Epithelial cell of proximal tubule (primary cell): ENCODE data around the gene GRID1. TPM values are rescaled to one million over a fixed set of nuclear protein-coding genes. Genes with fewer than 3 reads are reported as not detected.

ENCODE experiments used
- DNase-seq: peaks from one replicate; pipeline ENCODE4 v3.0.0-alpha.2; 2011; ENCODE audit warnings: low read depth
- H3K4me3 ChIP-seq: 2 replicates; pipeline ENCODE4 v1.5.1; 2011; ENCODE audit warnings: low read depth, mild to moderate bottlenecking, low read length
- total RNA-seq: library from RNA; depleted of rRNA; stranded (reverse); fragments of >200 nt; gene quantifications from 2 replicates; pipeline ENCODE4 v1.2.3, GENCODE V29; 2015
- TF ChIP-seq, protein P1 (sequence below): conservative IDR thresholded peaks from 2 replicates; pipeline ENCODE4 v1.5.1; 2012; ENCODE audit warnings: low read depth, mild to moderate bottlenecking, low read length

Gene GRID1
- total RNA-seq, 1 donor from 2014 or later, result 0.52 TPM

GRCh38 chr10:85599081-85599480 is 767.5 kb downstream of the GRID1 start:
- H3K4me3 ChIP-seq, result no peak overlapping the region
- TF ChIP-seq, protein P1, sequence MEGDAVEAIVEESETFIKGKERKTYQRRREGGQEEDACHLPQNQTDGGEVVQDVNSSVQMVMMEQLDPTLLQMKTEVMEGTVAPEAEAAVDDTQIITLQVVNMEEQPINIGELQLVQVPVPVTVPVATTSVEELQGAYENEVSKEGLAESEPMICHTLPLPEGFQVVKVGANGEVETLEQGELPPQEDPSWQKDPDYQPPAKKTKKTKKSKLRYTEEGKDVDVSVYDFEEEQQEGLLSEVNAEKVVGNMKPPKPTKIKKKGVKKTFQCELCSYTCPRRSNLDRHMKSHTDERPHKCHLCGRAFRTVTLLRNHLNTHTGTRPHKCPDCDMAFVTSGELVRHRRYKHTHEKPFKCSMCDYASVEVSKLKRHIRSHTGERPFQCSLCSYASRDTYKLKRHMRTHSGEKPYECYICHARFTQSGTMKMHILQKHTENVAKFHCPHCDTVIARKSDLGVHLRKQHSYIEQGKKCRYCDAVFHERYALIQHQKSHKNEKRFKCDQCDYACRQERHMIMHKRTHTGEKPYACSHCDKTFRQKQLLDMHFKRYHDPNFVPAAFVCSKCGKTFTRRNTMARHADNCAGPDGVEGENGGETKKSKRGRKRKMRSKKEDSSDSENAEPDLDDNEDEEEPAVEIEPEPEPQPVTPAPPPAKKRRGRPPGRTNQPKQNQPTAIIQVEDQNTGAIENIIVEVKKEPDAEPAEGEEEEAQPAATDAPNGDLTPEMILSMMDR, result no peak
- no peak for DNase-seq

GRCh38 chr10:85598646-85599045 is 767.9 kb downstream of the GRID1 start:
- DNase-seq, result no peak
- H3K4me3 ChIP-seq, result no peak overlapping the region
- TF ChIP-seq, protein P1, result no peak

GRCh38 chr10:85597006-85597405 is 769.6 kb downstream of the GRID1 start:
- TF ChIP-seq, protein P1, result no peak
- no peak for DNase-seq
- H3K4me3 ChIP-seq, result no peak overlapping the region

DNA sequence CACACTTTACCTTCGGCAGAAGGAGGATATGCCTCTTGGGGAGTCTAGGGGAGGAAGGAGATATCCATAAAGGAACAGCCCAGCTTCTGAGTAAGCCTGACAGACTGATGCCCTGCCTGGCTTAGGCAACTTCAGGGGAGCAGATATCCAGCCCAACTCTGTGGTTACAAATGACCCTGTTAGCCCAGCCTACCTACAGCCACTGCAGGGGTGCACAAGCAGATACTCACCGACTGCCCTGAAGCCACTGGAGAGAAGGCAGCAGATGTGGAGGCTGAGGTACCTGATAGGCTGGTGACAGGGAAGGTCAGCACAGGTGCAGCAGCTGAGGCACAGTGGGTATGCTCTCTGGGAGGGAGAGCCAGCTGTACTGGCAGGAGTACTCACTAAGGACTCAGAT is 770.2 kb downstream of the GRID1 start:
- H3K4me3 ChIP-seq, result no peak overlapping the region
- TF ChIP-seq, protein P1, result no peak
- no peak for DNase-seq

- TF ChIP-seq, protein P1, result no peak
- H3K4me3 ChIP-seq, result no peak overlapping the region
- DNase-seq, result no peak
Observed at GRCh38 chr10:85594239-85594638, 772.4 kb downstream of the GRID1 start.

- no peak overlapping the region for H3K4me3 ChIP-seq
- TF ChIP-seq, protein P1, result no peak
- no peak for DNase-seq
Observed at GRCh38 chr10:85593226-85593772, 773.3 kb downstream of the GRID1 start.

DNA sequence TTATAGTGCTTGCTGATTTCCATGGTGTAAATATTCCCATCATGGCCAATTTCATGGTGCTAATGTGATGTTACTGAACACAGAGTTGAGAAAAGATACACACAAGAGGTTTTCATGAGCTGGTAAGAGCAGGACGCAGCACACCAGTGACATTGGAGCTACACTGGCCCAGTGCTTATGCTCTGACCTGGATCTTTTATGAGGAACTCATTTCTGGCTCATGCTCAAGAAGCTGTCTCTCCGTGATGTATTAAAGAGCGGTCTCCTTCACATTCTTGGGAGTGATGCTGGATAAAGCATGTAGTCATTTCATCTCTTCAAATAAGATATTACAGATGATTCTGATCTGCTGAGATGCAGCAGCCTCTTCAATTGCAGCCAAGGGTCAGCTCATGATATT is 785.2 kb downstream of the GRID1 start:
- no peak overlapping the region for H3K4me3 ChIP-seq
- TF ChIP-seq, protein P1, result no peak
- DNase-seq, result no peak
